A549 (cell line): ENCODE results near the gene ULK4. TPM values are rescaled to one million over a fixed set of nuclear protein-coding genes. Genes with fewer than 3 reads are reported as not detected.

ENCODE experiments used
- ATAC-seq, 2 experiments: fragments of 200-7000 bp in 1 of 2; fragments of >200 bp in 1 of 2; cut with Nextera tagmentation in 1 of 2; cut with Tn5 transposase in 1 of 2; 3 replicates each; pipeline versions ENCODE4 v1.8.0 to v1.9.1; 2018 to 2020; ENCODE audit warnings: mild to moderate bottlenecking in 1 of 2, moderate library complexity in 1 of 2
- CTCF ChIA-PET: fragments of 300-600 bp; sonication (Branson Sonifier 250); formaldehyde crosslinking; extraction: SDS; loops from one replicate; lab custom pipeline; 2021; ENCODE audit warnings: antibody characterized with exemption, inconsistent platforms; lab: Yijun Ruan, JAX
- POLR2A ChIA-PET: fragments of 350-600 bp; formaldehyde crosslinking; extraction: SDS; loops from one replicate; lab custom pipeline; 2021; ENCODE audit warnings: antibody characterized with exemption, inconsistent platforms; lab: Yijun Ruan, JAX
- DNase-seq, 2 experiments: peaks; one replicate each; pipeline versions ENCODE4 v3.0.0 to v3.0.0-alpha.2; 2011 to 2016; ENCODE audit warnings: low read depth in 1 of 2, low spot score in 1 of 2
- FAIRE-seq: peaks from 2 replicates; lab custom pipeline; 2011; peaks lifted over from hg19 to GRCh38; lab: Jason Lieb, UNC
- H3K27ac ChIP-seq, 2 experiments: fragments of >200 bp; sonication (Bioruptor Twin); formaldehyde crosslinking; 3 replicates each; pipeline ENCODE4 v1.5.1; 2016 to 2017
- H3K4me1 ChIP-seq: fragments of >200 bp; sonication (Bioruptor Twin); formaldehyde crosslinking; 3 replicates; pipeline ENCODE4 v1.6.1; 2016
- H3K4me2 ChIP-seq: fragments of >200 bp; sonication (Bioruptor Twin); formaldehyde crosslinking; 3 replicates; pipeline ENCODE4 v1.6.1; 2016
- H3K4me3 ChIP-seq: fragments of >200 bp; sonication (Bioruptor Twin); formaldehyde crosslinking; 3 replicates; pipeline ENCODE4 v1.5.1; 2016
- H3K9me3 ChIP-seq: fragments of >200 bp; sonication (Bioruptor Twin); formaldehyde crosslinking; 3 replicates; pipeline ENCODE4 v1.6.1; 2016
- ATOH8 ChIP-seq: fragments of 250-450 bp; sonication (Bioruptor Pico); IDR thresholded peaks from 2 replicates; pipeline ENCODE4 v1.5.0; 2020; ENCODE audit warnings: low read depth, mild to moderate bottlenecking, moderate library complexity
- BHLHE40 ChIP-seq: IDR thresholded peaks from 2 replicates; pipeline ENCODE4 v1.6.1; 2012; ENCODE audit warnings: low read depth, low read length, inconsistent platforms
- CBX2 ChIP-seq: fragments of 200-600 bp; sonication (generic); IDR thresholded peaks from 2 replicates; pipeline ENCODE4 v1.6.1; 2016; ENCODE audit warnings: low read depth, mild to moderate bottlenecking, borderline replicate concordance
- CEBPB ChIP-seq, 2 experiments: fragments of >200 bp in 1 of 2; sonication (Bioruptor Twin) in 1 of 2; formaldehyde crosslinking in 1 of 2; IDR thresholded peaks; 2 replicates each; pipeline ENCODE4 v1.6.1; 2012 to 2016
- CTCF ChIP-seq: fragments of >200 bp; sonication (Bioruptor Twin); formaldehyde crosslinking; IDR thresholded peaks from 3 replicates; pipeline ENCODE4 v1.5.1; 2016
- ELK1 ChIP-seq: fragments of 150-350 bp; IDR thresholded peaks from 2 replicates; pipeline ENCODE4 v1.6.1; 2014; ENCODE audit warnings: low read depth, mild to moderate bottlenecking, low read length
- EP300 ChIP-seq, 2 experiments: fragments of >200 bp; sonication (Bioruptor Twin); formaldehyde crosslinking; IDR thresholded peaks; 2 replicates in 1 of 2; 3 replicates in 1 of 2; pipeline ENCODE4 v1.6.1; 2016 to 2017
- FOSB ChIP-seq: fragments of 250-450 bp; sonication (Bioruptor Pico); IDR thresholded peaks from 2 replicates; pipeline ENCODE4 v1.5.0; 2020; ENCODE audit warnings: mild to moderate bottlenecking, moderate library complexity
- GATA3 ChIP-seq: IDR thresholded peaks from 2 replicates; pipeline ENCODE4 v1.6.1; 2012; ENCODE audit warnings: borderline replicate concordance
- HDAC2 ChIP-seq: fragments of 200-600 bp; sonication (generic); IDR thresholded peaks from 2 replicates; pipeline ENCODE4 v1.6.1; 2016
- HEYL ChIP-seq: fragments of 250-450 bp; sonication (Bioruptor Pico); IDR thresholded peaks from 2 replicates; pipeline ENCODE4 v1.8.0; 2021; ENCODE audit warnings: mild to moderate bottlenecking, moderate library complexity
- HOXA7 ChIP-seq: fragments of 250-450 bp; sonication (Bioruptor Pico); IDR thresholded peaks from 2 replicates; pipeline ENCODE4 v1.5.0; 2020; ENCODE audit warnings: mild to moderate bottlenecking, moderate library complexity
- KDM1A ChIP-seq: fragments of 200-600 bp; sonication (generic); IDR thresholded peaks from 2 replicates; pipeline ENCODE4 v1.6.1; 2016; ENCODE audit warnings: low read depth, mild to moderate bottlenecking
- KDM5A ChIP-seq: fragments of 200-600 bp; sonication (generic); IDR thresholded peaks from 2 replicates; pipeline ENCODE4 v1.6.1; 2016; ENCODE audit warnings: antibody characterized with exemption, mild to moderate bottlenecking
- MAFK ChIP-seq: fragments of 450-650 bp; IDR thresholded peaks from 2 replicates; pipeline ENCODE4 v1.6.1; 2014; ENCODE audit not compliant: partially characterized antibody
- MAZ ChIP-seq: fragments of 150-350 bp; IDR thresholded peaks from 2 replicates; pipeline ENCODE4 v1.6.1; 2014; ENCODE audit warnings: antibody characterized with exemption, low read depth, low read length, borderline replicate concordance
- NFE2L2 ChIP-seq: fragments of 150-350 bp; conservative IDR thresholded peaks from 2 replicates; pipeline ENCODE4 v1.6.1; 2014; ENCODE audit warnings: low read length
- NR3C1 ChIP-seq: fragments of >200 bp; sonication (Bioruptor Twin); formaldehyde crosslinking; IDR thresholded peaks from 3 replicates; pipeline ENCODE4 v1.6.1; 2017
- PBX3 ChIP-seq: IDR thresholded peaks from 2 replicates; pipeline ENCODE4 v1.6.1; 2012
- PHF8 ChIP-seq: fragments of 200-600 bp; sonication (generic); IDR thresholded peaks from 2 replicates; pipeline ENCODE4 v1.6.1; 2016; ENCODE audit warnings: low read depth, mild to moderate bottlenecking, antibody characterized with exemption, moderate library complexity, borderline replicate concordance
- POLR2A ChIP-seq: IDR thresholded peaks from 2 replicates; pipeline ENCODE4 v1.6.1; 2012; ENCODE audit warnings: mild to moderate bottlenecking, low read length
- RAD21 ChIP-seq, 2 experiments: fragments of >200 bp in 1 of 2; sonication (Bioruptor Twin) in 1 of 2; formaldehyde crosslinking in 1 of 2; IDR thresholded peaks in 1 of 2; conservative IDR thresholded peaks in 1 of 2; 2 replicates in 1 of 2; 3 replicates in 1 of 2; pipeline ENCODE4 v1.6.1; 2012 to 2018; ENCODE audit warnings: inconsistent platforms in 1 of 2
- RCOR1 ChIP-seq: fragments of 150-350 bp; IDR thresholded peaks from 2 replicates; pipeline ENCODE4 v1.6.1; 2014; ENCODE audit warnings: antibody characterized with exemption, low read length, low read depth
- REST ChIP-seq: fragments of 200-600 bp; sonication (generic); IDR thresholded peaks from 2 replicates; pipeline ENCODE4 v1.6.1; 2016; ENCODE audit warnings: antibody characterized with exemption, mild to moderate bottlenecking, moderate library complexity
- RFX5 ChIP-seq: fragments of 450-650 bp; IDR thresholded peaks from 2 replicates; pipeline ENCODE4 v1.7.1; 2014; ENCODE audit warnings: antibody characterized with exemption, mild to moderate bottlenecking, moderate library complexity
- RNF2 ChIP-seq: fragments of 200-600 bp; sonication (generic); IDR thresholded peaks from 2 replicates; pipeline ENCODE4 v1.6.1; 2016; ENCODE audit warnings: low read depth, mild to moderate bottlenecking, antibody characterized with exemption, moderate library complexity, borderline replicate concordance
- SMC3 ChIP-seq: fragments of >200 bp; sonication (Bioruptor Twin); formaldehyde crosslinking; IDR thresholded peaks from 3 replicates; pipeline ENCODE4 v1.6.1; 2018; ENCODE audit warnings: inconsistent platforms
- TP53 ChIP-seq: fragments of 250-450 bp; sonication (Bioruptor Pico); IDR thresholded peaks from 2 replicates; pipeline ENCODE4 v1.5.0; 2021; ENCODE audit warnings: mild to moderate bottlenecking, moderate library complexity
- USF2 ChIP-seq: fragments of 450-650 bp; IDR thresholded peaks from 2 replicates; pipeline ENCODE4 v1.6.1; 2014; ENCODE audit warnings: antibody characterized with exemption
- ZFP36 ChIP-seq: fragments of 450-650 bp; IDR thresholded peaks from 2 replicates; pipeline ENCODE4 v1.6.1; 2014; ENCODE audit warnings: borderline replicate concordance; ENCODE audit not compliant: partially characterized antibody
- ZSCAN20 ChIP-seq: fragments of 250-450 bp; sonication (Bioruptor Pico); IDR thresholded peaks from 2 replicates; pipeline ENCODE4 v1.8.0; 2022; ENCODE audit warnings: mild to moderate bottlenecking, moderate library complexity
- WGBS: methylation state at CpG from one replicate; pipeline ENCODE4 v1.1.6; 2017; ENCODE audit errors: missing lambda C conversion rate; 5-methylcytosine and 5-hydroxymethylcytosine counted together
- polyA plus RNA-seq, 4 experiments: library from polyadenylated mRNA; depleted of rRNA in 3 of 4; stranded (reverse); fragments of >200 nt; fragmentation: RNase III in 1 of 4; extraction: RNeasy Plus Mini Kit Qiagen cat#74134 plus additional on column Dnase treatment in 1 of 4; gene quantifications; 2 replicates in 3 of 4; 3 replicates in 1 of 4; pipeline ENCODE4 v1.2.3, GENCODE V29; 2011 to 2017

ULK4 gene
- polyA plus RNA-seq, 2 of the 4 experiments (the other 2 are of a cell fraction) = 4.9 to 7.7 TPM

- ChIA-PET POLR2A (no interaction called here), CTCF (no interaction called here)
- no peaks in the 10 kb centered on the region for H3K9me3 ChIP-seq
- no peak overlapping the region for H3K27ac ChIP-seq
- H3K4me1 ChIP-seq = no peaks in the 10 kb centered on the region
- ATAC-seq = no peak
- FAIRE-seq = no peak
- WGBS = 67% methylated on average over 8 of the region's 8 CpGs
- H3K4me3 ChIP-seq = no peak overlapping the region
- no peak overlapping the region for H3K4me2 ChIP-seq
- TF ChIP-seq HEYL (CRISPR knock-in tag) (no peak), MAZ (no peak), CBX2 (no peak), RFX5 (no peak), SMC3 (no peak), POLR2A (no peak), GATA3 (no peak), HDAC2 (no peak), ZFP36 (no peak), ELK1 (no peak), RNF2 (no peak), PBX3 (no peak)
- no peak for DNase-seq
Observed at GRCh38 chr3:41808618-41809017, 153.3 kb downstream of the ULK4 start.

- ChIA-PET POLR2A (no interaction called here), CTCF (no interaction called here)
- Histone ChIP-seq H3K4me3 (no peak overlapping the region), H3K4me2 (no peak overlapping the region), H3K4me1 (no peaks in the 10 kb centered on the region), H3K27ac (no peak overlapping the region), H3K9me3 (no peaks in the 10 kb centered on the region)
- no peak for ATAC-seq
- TF ChIP-seq CEBPB (IDR thresholded peaks at IDR 0.05) = no peak
- TF ChIP-seq REST = no peak
- TF ChIP-seq HOXA7 (CRISPR knock-in tag) = no peak
- TF ChIP-seq FOSB (CRISPR knock-in tag) = no peak
- TF ChIP-seq TP53 (CRISPR knock-in tag) = no peak
- TF ChIP-seq POLR2A = no peak
- TF ChIP-seq NR3C1 = no peak
- no peak for TF ChIP-seq MAFK
- TF ChIP-seq NFE2L2 = no peak
- no peak for TF ChIP-seq KDM1A
- TF ChIP-seq BHLHE40 = no peak
- TF ChIP-seq EP300 (IDR thresholded peaks at IDR 0.05) = no peak
- no peak for TF ChIP-seq ZSCAN20 (CRISPR knock-in tag)
- TF ChIP-seq CTCF = no peak
- TF ChIP-seq RAD21 (conservative IDR thresholded peaks at IDR 0.05 in 1 of 2, IDR thresholded peaks at IDR 0.05 in 1 of 2) = no peak
- no peak for TF ChIP-seq ATOH8 (CRISPR knock-in tag)
- TF ChIP-seq PHF8 = no peak
- no peak for TF ChIP-seq KDM5A
- no peak for TF ChIP-seq RCOR1
- TF ChIP-seq USF2 = no peak
- DNase-seq = no peak
- WGBS = 93% methylated on average over 1 of the region's 1 CpG
- FAIRE-seq = no peak
Observed at GRCh38 chr3:41808152-41808551, 153.8 kb downstream of the ULK4 start.
